Amygdala (tissue), 56 donors: ENCODE measurements around the gene PFDN2.

Experiments
- DNase-seq, 56 donors: peaks; one replicate each; lab custom pipeline; 2025; lab: John Stamatoyannopoulos, UW

Gene PFDN2

DNA sequence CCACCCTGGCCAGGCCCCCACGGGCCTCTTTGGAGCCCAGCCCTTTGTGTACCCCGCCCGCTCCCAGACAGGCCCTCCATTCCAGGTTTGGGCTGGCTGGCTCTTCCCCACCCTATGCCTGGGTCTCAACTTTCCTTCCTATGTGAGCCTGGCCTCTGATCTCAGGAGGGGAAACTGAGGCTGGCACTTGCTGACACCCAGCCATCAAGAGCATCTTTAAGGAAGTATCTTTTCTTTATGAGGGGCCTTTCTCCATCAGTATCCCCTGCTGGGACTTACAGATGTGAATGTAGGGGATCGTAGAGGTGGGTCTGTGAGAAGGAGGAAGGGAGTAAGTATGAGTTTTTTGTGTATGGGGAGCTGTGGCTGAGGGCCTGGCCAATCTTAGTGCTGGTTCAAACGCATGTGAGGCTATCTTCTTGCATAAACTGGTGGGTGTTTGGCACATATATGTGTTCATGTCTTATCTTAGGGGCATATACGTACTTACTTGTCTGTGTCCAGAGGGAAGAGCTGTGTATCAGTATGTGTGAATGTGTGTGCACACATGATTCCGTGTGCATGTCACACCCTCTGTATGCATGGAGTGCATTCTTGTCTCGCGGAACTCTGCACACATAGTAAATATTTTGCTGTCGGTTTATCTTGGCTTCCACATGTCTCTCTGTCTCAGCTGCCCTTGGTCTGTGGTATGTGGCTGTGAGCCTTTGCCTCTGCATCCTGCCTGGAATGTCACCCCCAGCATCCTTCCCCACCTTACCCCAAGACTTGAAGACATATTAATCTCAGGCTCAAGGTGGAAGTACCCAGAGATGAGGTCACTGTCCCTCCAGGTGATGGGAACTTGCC lies 33.9 kb downstream of the PFDN2 start:
- DNase-seq = no peak

DNA sequence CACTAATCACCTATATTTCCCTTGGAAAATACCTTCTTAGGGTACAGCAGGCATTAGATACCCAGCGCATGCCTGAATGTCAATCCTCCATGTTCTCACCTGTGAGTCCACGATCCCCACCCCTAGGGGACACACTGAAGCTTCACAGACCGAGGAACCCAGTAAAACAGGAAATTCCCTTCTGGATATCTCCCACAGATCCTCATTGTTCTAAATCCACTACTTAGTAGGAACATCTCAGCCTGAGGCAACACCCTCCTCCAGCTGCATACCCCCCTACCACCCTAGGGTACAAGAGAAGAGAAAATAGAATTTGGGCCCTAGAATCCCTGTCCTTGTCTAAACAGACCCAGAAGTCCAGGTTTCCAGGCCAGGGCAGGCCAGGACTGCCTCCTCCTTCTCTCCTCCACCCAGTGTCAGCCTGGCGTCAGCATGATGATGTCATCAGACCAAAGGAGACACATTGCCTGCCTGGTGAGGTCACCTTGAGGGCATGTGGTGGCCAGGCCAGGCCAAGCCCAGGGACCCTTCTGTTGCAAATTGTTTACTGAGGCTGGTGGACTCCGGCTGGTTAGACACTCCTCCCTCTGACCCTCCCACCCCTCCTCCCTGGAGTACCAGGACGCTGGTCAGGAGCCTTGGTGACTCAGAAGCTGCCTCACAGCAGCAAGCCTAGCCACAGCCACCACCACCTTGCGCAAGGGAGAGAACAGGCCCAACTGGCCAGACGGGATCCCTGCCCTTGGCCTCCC lies 34.7 kb downstream of the PFDN2 start:
- no peak for DNase-seq

DNA sequence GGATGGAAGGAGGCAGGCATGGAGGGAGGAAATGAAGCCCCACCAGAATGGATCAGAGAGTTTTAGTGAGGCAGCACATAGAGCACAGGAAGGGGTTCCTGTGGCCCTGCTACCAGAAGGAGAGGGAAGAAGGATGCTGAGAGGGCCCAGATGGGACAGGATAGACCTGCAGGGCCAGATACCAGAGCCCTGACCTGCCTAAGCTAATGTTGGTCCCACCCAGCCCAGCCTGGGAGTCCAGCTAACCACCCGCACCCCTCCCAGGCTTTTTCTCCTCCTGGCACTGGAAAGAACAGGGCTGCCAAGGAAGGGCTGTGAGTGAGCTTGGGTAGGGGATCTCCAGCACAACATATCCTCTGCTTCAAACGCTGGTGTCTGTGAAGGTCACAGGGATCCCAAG lies 35.4 kb downstream of the PFDN2 start:
- no peak for DNase-seq

DNA sequence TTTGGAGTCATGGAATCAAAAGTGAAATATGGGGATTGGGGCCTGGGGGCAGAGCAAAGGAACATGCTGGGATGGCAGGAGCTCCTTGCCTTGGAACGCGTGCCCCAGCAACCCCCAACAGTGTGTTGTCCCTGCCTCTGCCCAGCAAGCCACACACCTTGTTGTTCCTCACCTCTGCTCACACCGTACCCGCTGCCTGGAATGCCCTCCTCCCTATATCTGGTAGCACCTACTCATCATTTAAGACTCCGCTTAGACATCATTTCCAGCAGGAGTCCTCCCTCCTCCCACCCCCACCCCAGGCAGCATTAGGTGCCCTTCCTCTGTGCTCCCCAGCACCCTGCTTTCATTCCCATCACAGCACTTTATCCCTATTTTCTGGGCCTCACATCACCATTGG lies 36.3 kb downstream of the PFDN2 start:
- DNase-seq = no peak

DNA sequence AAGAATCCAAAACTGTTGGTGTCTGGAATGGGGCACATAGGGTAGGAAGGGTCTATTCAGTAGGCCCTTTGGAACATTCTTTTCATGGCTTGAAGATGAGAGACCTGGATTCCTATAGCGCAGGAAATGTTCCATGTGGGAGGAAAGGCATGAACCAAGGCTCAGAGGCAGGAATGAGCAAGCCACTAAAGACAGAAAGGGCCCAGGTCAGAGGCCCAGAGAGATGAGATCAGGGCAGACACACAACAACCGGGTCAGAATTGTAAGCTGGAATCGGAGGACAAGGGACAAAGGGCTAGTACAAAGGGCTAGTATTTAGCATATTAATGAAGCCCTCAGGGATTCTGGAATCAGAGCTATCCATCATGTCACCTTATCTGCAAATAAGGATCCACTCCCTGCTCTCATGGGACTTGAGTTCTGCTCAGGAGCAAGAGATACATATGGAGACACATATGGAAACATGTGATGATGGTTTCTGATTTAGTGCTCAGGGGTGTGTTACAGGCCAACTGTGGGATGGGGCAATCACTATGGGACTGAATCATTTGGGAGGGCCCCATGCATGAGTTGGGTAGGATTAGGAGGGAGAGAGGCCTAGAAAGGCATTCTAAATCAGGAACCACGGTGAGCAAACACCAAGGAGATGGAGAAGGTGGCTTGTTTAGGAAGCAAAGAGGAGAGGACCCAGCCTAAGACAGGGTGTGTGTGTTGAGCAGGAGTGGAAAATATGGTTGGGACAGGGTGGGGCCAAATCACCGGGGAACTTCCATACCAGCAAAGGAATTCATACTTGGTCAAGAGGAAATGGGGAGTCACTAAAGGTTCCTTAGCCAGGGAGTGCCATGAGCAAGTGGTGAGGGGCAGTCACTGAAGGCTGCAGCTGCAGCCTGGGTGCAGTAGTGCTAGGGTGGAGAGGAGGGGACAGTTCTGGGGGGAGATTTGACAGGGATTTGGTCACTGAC lies 37.1 kb downstream of the PFDN2 start:
- no peak for DNase-seq

DNA sequence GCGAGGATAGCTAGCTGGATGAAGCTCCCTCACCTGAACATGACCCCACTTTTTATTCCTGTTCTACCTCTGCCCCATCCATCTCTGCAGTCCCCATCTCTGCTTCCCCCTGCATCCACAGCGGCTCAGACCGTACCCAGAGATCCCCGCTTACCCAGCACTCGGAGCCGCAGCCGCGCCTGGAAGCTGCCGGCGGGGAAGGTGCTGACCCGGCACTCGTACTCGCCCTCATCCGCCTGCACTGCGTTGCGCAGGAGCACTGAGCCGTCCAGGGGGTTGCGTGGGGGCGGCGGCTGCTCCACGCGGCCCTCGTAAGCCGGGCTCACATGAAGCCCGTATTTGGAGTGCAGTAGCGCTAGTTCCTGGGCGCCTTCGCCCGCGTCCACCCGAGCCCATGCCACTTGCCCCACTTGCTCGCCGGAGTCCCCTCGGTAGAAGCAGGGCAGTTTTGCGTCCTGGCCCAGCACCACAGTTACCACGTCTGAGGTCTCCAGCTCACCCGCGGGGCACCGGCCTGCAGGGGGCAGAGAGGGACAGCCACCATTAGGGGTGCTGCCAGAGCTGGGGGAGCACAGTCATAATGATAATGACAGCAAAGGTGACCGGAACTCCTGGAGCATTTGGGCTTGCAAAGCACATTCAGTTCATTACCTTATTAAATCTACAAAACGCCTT lies 38.3 kb downstream of the PFDN2 start:
- DNase-seq = no peak

DNA sequence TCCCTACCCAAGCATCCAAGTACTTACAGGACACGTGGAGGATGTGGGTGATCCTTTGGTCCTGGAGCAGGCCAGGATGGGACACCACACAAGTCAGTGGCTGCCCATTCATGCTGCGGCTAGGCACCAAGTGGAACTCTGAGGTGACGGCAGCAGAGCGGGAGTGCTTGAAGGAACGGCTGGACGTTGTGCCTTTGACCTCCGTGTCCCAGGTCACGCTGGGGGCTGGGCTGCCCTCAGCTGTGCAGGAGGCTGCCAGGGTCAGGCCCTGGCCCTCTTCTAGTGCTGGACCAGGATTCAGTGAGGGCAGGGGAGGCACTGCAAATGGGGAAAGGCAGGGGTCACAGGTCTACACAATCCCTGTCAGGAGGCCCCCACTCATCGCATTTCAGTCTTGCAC lies 40.4 kb downstream of the PFDN2 start:
- DNase-seq = no peak

DNA sequence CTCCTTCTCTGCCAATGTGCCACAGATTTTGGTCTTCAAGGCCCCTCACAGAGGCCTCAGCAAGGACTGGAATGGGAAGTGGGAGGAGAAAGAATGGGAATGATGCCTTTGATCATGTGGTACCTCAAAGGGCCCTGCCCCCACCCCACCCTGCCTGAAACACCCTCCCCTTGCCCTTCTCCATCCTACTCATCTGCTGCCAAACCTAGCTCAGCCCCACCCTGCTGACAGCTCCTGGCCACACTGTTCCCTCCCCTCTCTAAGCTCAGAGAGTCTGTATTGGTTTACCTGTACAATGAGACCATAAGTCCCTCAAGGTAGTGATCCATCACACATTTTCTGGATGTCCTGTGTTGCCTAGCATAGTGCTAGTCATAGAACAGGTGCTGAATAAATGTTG lies 41.4 kb downstream of the PFDN2 start:
- DNase-seq = no peak

DNA sequence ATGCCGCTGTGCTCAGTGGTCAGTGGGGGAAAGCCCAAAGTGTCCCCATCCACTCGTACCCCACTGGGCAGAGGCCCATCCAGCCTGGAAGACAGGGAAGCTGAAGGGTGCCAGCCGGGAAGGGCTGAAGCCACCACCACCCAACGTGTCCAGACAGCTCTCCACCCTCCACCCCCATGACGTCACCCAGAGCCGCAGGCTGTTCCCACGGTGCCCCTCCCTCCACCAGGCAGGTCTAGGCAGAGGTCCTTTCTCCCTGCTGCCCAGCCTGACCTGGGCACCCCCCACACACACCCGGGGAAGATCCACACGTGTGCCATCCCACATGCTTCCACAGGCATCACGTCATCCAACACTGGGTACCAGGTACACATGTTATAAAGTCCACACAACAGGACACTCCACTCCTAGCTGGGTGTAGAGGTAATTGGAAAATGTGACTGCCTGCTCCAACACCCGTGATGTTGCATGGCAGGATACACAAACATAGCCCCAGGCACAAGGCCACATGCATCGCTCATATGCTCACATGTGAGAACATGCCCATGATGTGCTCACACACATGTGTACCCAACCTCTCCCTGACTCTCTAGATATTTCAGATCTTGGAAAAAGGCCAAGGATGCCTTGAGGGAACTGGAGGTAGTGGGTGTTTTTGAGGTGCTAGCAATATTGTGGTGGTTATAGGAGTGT lies 43.0 kb downstream of the PFDN2 start:
- DNase-seq = no peak

DNA sequence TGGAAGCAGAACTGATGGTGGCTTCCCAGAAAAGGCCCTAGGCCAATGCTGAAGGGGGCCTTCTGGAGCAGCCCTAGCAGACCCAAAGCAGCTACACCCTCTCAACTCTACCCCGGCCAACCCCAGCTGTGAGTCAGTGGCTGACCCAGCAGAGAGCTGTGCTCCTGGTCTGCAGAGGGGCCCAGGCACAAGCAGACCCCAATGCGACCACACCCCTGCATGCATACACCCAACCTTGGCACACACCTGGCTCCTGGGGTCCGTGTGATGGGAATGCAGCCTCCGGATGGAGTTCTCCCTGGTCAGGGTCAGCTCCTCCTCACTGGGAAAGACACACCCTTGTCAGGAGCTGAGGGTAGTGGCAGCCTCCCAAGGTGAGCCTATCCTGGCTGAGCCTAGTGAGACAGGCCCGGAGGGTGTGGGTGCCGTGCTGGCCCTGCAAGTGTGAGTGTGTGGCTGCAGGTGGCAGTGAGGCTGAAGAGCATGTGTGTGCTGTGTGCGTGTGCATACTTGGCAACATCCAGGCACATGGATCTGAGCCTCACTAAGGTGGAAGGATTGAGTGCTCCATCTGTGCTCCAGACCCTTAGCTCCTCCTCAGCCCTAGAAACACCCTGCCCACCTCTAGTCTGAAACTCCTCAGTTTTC lies 44.2 kb downstream of the PFDN2 start:
- DNase-seq = no peak

DNA sequence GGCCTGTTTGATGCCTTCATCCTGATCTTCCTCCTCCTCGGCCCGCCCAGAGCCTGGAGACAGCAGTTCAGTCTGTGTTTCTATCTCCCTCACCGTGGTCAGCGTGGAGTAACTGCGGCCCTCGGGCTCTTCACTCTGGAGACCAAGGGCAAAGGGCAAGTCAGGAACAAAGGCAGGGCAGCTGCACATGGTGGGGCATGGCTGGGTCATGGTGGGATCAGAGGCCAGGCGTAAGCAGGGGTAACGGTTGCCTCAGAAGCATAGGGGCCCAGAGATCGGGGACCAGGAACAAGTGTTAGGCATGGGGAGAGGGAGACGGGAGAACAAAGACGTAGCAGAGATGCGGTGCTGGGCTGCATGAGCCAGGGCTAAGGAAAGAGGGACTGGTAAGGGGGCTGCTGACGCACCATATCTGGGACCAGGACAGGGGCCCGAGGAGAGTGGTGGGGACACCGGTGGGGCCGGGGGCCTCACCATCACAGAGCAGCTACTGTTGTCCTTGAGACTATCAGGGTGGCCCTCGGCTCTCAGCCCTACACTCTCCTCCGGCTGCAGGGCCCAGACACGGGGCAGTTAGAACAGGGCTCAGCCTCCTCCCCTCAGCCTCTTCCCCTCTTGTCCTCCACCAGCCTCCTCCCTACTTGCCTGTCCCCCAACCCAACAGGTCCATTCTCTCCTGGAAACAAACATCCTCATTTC lies 44.9 kb downstream of the PFDN2 start:
- DNase-seq = no peak

DNA sequence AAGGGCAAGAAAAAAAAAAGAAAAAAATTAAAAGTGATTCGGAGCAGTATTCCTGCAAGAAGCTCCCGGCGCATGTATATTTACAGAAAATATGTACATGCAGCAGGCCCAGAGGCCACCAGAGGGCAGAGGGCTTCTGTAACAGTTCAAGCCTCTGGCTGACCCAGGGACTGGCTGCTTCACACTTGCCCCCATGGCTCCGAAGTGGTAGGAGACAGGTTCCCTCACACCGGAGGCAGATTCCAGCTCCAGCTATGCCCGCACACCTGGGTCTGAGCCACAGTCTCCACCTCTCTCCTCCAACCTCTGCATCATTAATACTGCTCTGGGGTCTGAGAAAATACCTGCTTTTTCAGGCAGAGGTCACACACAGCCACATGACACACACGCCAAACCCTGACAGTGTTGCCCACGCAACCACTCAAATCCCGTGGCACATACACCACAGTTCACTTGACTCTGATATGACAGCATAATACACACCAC lies 45.9 kb downstream of the PFDN2 start:
- peak in 7 of 56 donors; percentile 4 to 37 (median 11) for DNase-seq

DNA sequence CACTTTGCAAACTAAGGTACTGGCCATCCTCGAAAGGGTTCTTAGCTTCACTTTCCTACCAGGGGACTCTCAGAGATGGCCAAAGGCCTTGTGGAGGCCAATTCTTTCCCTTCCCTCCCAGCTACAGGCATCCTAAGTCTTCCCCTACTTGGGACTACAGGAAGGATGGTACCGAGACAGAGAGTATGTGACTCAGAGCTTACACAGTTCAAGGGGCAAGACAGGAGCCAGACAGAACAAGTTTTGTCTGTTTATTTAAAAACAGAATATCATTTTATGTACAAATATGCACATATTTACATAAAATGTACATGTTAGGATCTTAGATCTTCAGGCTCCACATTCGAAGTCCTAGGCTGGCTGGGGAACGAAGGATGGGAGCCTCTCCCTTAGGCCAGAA lies 47.1 kb downstream of the PFDN2 start:
- no peak for DNase-seq

DNA sequence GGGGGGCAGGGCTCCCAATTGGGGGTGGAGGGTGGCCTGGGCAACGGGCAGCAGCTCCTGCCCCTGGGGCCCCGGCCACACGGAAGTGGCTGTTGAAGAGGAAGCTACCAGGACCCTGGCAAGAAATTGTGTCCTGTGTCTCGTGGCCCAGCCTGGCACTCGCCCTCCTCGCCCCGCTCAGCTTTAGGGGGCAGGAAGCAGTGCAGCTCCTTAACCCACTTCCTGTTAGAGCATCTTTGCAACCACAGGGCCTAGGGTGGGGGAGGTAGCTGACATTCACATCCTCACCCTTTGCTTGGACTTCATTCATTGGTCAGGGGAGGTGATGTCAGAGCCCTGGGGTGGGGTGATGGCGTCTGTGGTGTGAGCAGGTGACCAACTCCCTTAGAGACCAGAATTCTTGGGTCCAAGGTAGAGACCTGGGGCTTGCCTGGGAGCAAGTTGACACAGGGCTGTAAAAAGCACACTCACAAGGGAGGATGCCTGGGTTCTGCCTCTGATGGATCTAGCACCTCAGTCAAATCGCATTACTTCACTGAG lies 48.0 kb downstream of the PFDN2 start, which contains the start of gene ARHGAP30:
ARHGAP30 (minus strand) TSS at position 161 of the 540 bp plus-strand sequence. CDS start 267 bp downstream, outside the sequence.
- DNase-seq = peak in 36 of 56 donors; percentile 2 to 54 (median 24)

DNA sequence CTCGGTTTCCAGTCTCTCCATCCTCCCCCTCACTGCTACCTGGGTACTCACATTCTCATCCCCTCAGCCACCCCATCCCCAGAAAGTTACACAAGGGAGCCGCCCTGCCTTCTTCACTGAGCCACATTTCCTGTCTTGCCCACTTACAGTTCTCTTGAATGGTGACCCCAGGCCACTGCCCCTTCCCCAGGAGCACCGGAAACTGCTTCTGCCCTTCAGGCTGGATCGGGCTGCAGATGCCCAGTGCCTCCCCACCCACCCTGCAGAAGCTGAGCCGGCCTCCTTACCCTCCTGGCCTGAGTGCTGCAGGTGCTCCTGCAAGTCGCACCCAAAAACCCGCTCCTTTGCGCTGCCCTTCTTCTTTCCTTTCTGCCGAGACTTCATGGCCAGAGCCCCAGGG lies 48.6 kb downstream of the PFDN2 start:
- no peak for DNase-seq

DNA sequence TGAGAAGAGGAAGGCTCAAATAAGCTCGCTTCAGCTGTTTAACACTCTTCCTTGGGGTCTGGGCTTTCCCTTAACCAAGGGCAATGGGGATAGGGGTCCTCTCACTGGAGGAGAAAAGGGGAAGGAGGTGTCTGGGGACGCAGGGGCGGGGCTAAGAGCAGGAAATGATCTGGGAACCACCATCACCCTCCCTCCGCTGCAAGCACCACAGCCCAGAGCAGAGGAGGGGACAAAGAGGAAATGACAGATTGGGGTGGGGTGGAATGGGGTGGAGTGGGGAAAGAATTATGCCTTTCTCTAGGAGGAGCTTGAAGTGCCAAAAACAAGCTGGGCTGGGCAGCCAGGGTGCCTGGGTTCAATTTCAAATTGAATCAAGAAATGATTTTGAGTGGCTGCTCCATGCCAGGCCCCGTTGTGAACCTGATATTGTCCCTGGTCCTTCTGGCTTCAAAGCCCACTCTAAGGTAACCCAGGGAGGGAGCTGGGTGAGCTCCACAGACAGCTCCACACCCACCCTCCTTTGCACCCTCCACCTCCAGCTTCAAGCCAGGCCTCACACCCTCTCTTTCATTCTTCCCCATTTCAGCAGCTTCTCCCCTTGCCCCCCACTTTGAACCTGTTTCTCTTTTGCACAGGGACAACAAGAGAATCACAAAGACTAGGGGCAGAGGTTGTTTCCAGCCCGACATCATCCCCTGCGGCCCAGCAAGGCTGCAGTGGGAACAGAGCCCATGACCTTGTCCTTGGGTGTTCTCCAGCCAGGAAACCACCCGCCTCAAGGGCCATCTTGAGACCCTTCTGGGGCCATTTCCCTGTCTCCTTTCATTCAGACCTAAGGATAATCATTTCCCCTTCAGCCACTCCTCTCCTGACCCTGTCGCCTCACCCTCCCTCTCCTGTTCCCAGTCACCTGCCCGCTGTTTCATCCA lies 49.3 kb downstream of the PFDN2 start:
- DNase-seq = peak in 26 of 56 donors; percentile 3 to 56 (median 20)

DNA sequence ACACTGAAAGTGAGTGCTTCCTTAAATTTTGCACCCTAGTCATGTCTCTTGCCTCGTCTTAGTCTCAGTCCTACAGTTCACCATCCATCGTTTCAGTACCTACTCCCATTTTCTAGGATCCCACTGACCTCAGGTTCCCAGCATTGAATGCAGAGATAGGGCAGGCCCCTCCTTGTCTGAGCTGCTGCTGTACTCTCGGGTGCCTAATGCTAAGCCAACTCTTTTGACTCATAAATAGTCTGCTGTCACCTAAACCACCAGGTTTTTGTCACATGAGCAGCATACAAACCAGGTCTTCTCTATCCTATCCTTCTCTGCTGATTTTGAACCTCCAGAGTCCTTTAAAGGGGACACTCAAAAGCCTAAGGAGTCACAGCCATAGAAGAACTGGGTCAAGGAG lies 51.1 kb downstream of the PFDN2 start:
- no peak for DNase-seq
